Body of pancreas (tissue), 4 donors: ENCODE measurements around the gene OGFOD2. TPM values are rescaled to one million over a fixed set of nuclear protein-coding genes. Genes with fewer than 3 reads are reported as not detected.

Experiments
- ATAC-seq: fragments of 150-250 bp; one replicate; pipeline ENCODE4 v1.9.1; 2016
- DNase-seq, 4 donors: peaks; one replicate each; pipeline ENCODE4 v3.0.0-alpha.2; 2019
- H3K27ac ChIP-seq, 4 donors: fragments of 200-600 bp; sonication (generic); 1 replicate in 3 of 4; 2 replicates in 1 of 4; pipeline versions ENCODE4 v1.5.1 to v1.6.1; 2016 to 2019; ENCODE audit warnings: mild to moderate bottlenecking in 1 of 4, mixed read lengths in 1 of 4, moderate library complexity in 1 of 4
- H3K27me3 ChIP-seq, 2 donors: fragments of 200-600 bp; sonication (generic); one replicate each; pipeline ENCODE4 v1.6.0; 2016; ENCODE audit warnings: mild to moderate bottlenecking in 1 of 2
- H3K36me3 ChIP-seq, 2 donors: fragments of 200-600 bp; sonication (generic); replicated peaks in 1 of 2; 2 replicates each; pipeline ENCODE4 v1.5.1; 2016; ENCODE audit warnings: low read depth in 2 of 2; ENCODE audit not compliant: insufficient read depth in 1 of 2
- H3K4me1 ChIP-seq: fragments of 200-600 bp; sonication (generic); one replicate; pipeline ENCODE4 v1.6.0; 2016
- H3K4me3 ChIP-seq, 2 donors: fragments of 200-600 bp; sonication (generic); 1 replicate in 1 of 2; 2 replicates in 1 of 2; pipeline ENCODE4 v1.5.1; 2016 to 2019
- H3K9me3 ChIP-seq, 3 donors: fragments of 200-600 bp; sonication (generic); 1 replicate in 2 of 3; 2 replicates in 1 of 3; pipeline ENCODE4 v1.5.1; 2016
- POLR2A ChIP-seq, 3 donors: fragments of 450-650 bp; IDR thresholded peaks; one replicate each; pipeline ENCODE4 v1.6.1; 2016; ENCODE audit warnings: antibody characterized with exemption in 3 of 3, mild to moderate bottlenecking in 2 of 3
- WGBS, 2 donors: methylation state at CpG; one replicate each; pipeline ENCODE4 v1.1.5; 2017; 5-methylcytosine and 5-hydroxymethylcytosine counted together
- intact Hi-C: fragments of 100-400 bp; cut with DNase I; formaldehyde crosslinking; loops from one replicate; pipeline ENCODE4 v1.15.1; 2023
- total RNA-seq, 2 donors: library from RNA; depleted of rRNA; stranded (reverse); fragments of >200 nt; gene quantifications; one replicate each; pipeline ENCODE4 v1.1.0, GENCODE V29; 2016
- TF ChIP-seq, protein P1 (sequence below), 7 experiments: fragments of 450-650 bp in 4 of 7; fragments of 200-600 bp in 3 of 7; sonication (generic) in 3 of 7; IDR thresholded peaks; one replicate each; pipeline ENCODE4 v1.5.1; 2016 to 2019; ENCODE audit warnings: antibody characterized with exemption in 7 of 7

OGFOD2 gene
- total RNA-seq, 2 donors from 2014 or later: 8.6 to 25.4 TPM

DNA sequence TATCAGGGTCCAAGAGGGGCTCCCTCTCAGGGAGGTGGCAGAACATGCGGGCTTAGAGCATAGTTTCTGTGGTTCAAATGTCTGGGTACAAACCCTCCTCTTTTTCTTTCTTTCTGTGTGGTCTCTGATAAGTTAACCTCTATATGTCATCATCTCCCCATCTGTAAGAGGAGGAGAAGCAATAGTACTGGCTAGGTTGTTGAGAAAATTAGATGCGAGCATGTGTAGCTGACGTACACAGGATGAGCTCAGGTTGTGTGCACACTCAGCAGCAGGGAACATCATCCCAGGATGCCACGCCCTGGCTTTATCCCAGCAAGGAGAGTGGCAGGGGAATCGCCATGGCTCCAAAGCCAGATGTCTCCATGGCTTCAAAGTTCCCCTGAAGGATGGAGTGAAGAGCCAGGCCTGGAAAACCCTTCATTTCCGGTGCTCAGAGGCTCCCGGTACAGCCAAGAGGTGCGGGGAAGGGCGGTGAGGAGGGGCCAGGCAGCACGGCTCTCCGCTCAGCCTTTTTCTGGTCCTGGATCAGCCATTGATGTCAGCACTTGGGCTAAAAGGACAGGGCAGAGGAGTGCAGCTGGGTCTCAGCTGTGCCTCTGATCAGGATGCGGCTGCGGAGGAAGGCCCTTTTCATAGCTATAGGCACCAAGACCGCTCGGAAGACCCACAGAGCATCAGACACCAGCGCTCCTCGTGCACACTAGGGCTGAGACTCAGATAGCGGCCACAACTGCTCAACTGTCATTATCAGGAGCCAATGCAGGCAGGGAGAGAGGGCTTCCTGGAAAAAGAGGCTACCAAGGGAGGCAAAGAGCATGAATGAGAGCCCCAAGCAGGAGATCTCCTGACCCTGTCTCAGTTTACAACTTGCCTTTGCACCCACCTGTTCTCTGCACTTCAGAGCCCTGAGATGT, 46.9 kb downstream of the OGFOD2 start:
- intact Hi-C loops: no loop called here
- Histone ChIP-seq H3K27me3 (no peaks in the 10 kb centered on the region), H3K27ac (no peak overlapping the region), H3K4me1 (no peaks in the 10 kb centered on the region), H3K36me3 (no peaks in the 10 kb centered on the region), H3K9me3 (no peaks in the 10 kb centered on the region), H3K4me3 (no peak overlapping the region)
- WGBS, 2 donors: 88% methylated on average over 10 to 18 of the region's 18 CpGs
- ATAC-seq (no peak), DNase-seq (no peak)
- no peak for TF ChIP-seq POLR2A (IDR thresholded peaks at IDR 0.05)
- TF ChIP-seq, protein P1, sequence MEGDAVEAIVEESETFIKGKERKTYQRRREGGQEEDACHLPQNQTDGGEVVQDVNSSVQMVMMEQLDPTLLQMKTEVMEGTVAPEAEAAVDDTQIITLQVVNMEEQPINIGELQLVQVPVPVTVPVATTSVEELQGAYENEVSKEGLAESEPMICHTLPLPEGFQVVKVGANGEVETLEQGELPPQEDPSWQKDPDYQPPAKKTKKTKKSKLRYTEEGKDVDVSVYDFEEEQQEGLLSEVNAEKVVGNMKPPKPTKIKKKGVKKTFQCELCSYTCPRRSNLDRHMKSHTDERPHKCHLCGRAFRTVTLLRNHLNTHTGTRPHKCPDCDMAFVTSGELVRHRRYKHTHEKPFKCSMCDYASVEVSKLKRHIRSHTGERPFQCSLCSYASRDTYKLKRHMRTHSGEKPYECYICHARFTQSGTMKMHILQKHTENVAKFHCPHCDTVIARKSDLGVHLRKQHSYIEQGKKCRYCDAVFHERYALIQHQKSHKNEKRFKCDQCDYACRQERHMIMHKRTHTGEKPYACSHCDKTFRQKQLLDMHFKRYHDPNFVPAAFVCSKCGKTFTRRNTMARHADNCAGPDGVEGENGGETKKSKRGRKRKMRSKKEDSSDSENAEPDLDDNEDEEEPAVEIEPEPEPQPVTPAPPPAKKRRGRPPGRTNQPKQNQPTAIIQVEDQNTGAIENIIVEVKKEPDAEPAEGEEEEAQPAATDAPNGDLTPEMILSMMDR (IDR thresholded peaks at IDR 0.05): no peak

DNA sequence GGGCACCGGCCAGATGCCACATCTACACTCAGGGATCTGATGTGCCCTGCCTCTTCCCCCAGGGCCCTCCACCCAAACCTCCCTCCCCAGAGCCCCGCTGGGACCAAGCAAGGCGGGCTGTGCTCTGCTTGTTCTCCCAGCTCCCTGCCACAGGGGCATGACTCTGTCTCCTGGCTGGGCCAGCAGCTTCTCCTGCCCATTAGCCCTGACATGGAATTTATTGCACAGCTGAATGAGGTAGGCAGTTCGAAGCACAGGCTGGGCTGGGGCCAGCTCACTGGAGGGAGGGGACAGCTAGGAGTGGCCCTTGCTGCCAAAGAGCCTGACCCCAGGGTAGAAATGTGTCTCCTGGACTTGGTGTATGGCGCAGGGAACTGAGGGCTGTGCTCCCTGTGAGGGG, 47.8 kb downstream of the OGFOD2 start:
- DNase-seq: no peak
- no peak for ATAC-seq
- TF ChIP-seq, protein P1 (IDR thresholded peaks at IDR 0.05): no peak
- no peak for TF ChIP-seq POLR2A (IDR thresholded peaks at IDR 0.05)
- WGBS, 2 donors: 85 to 100% methylated on average over 2 to 5 of the region's 5 CpGs
- Histone ChIP-seq H3K36me3 (no peaks in the 10 kb centered on the region), H3K27me3 (no peaks in the 10 kb centered on the region), H3K4me3 (no peak overlapping the region), H3K27ac (no peak overlapping the region), H3K9me3 (no peaks in the 10 kb centered on the region), H3K4me1 (no peaks in the 10 kb centered on the region)
- intact Hi-C loops: no loop called here

DNA sequence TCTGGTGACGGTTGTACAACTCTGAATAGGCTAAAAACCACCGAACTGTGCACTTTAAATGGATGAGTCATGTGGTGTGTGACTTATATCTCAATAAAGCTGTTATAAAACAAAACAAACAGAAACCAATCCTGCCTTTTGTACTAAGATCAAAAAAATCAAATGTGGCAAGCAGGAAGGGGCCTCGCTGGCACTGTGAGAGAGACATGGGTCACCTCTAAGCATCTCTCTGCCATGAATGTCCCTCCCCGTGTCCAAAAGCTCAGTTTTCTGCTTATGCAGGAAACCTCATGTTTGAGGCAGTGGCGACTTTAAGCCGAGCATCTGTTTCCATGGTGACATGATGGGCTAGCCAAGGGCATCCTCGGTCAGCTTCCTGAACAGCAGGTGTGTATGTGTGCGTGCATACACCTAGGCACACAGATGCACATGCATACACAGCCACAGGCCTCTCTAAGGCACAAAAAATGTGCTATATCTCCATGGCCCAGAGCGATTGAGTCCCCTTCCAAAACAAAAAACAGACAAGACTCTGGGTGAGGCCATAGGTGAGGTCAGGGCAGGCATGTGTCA, 49.9 kb downstream of the OGFOD2 start:
- Histone ChIP-seq H3K4me3 (no peak overlapping the region), H3K36me3 (no peaks in the 10 kb centered on the region), H3K9me3 (no peaks in the 10 kb centered on the region), H3K4me1 (no peaks in the 10 kb centered on the region), H3K27me3 (no peaks in the 10 kb centered on the region), H3K27ac (no peak overlapping the region)
- whole genome bisulfite sequencing, 2 donors: 67 to 81% methylated on average over 7 to 9 of the region's 9 CpGs
- no peak for TF ChIP-seq POLR2A (IDR thresholded peaks at IDR 0.05)
- TF ChIP-seq, protein P1 (IDR thresholded peaks at IDR 0.05): no peak
- ATAC-seq: no peak
- intact Hi-C loops: no loop called here
- no peak for DNase-seq

DNA sequence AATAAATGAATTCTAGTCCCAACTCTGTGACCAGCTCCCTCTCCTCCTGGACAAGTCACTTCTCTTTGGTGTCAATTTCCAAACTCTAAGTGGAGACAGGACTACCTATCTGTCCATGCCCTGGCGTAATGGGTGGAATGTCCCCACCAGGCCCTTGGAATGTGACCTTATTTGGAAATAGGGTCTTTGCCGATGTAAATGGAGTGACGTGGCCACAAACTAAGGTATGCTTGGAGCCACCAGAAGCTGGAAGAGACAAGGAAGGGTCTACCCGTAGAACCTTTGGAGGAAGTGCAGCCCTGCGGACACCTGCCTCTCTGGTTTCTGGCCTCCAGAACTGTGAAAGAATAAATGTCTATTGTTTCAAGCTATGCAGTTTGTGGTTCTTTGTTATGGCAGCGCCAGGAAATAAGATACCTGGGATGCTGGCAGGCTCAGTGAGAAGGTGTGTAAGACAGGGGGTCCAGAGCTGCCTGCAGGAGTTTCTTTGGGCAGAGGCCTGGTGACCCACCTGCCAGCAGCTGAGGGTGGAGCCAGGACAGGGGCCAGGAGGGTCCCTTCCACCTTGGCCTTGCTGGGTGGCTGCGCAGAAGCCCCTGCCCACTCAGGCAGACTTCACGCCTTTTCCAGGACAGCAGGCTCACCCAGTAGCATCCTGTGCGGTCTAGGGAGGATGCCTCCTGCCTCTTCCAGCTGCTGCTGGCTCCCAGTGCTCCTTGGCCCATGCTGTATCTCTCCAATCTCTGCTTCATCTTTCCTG, 51.2 kb downstream of the OGFOD2 start:
- Histone ChIP-seq H3K27me3 (no peaks in the 10 kb centered on the region), H3K4me1 (no peaks in the 10 kb centered on the region), H3K9me3 (no peaks in the 10 kb centered on the region), H3K4me3 (no peak overlapping the region), H3K27ac (no peak overlapping the region), H3K36me3 (no peaks in the 10 kb centered on the region)
- intact Hi-C loops: no loop called here
- ATAC-seq: no peak
- DNase-seq: no peak
- WGBS, 2 donors: 84 to 88% methylated on average over 9 of the region's 9 CpGs
- TF ChIP-seq, protein P1 (IDR thresholded peaks at IDR 0.05): no peak
- no peak for TF ChIP-seq POLR2A (IDR thresholded peaks at IDR 0.05)
